Bronchial epithelial cell (primary cell): ENCODE data around the gene UNK. TPM values are rescaled to one million over a fixed set of nuclear protein-coding genes. Genes with fewer than 3 reads are reported as not detected.
A peak's percentile ranks its signal among the peaks of the same experiment; 100 is the strongest.

Experiments
- DNase-seq: peaks from one replicate; pipeline ENCODE4 v3.0.0-alpha.2; 2010; ENCODE audit warnings: low read depth
- FAIRE-seq: peaks from 2 replicates; lab custom pipeline; 2011; peaks lifted over from hg19 to GRCh38; lab: Jason Lieb, UNC
- H3K27me3 ChIP-seq: 2 replicates; pipeline ENCODE4 v1.5.1; 2011; ENCODE audit warnings: low read length; ENCODE audit not compliant: control insufficient read depth, insufficient read depth
- H3K36me3 ChIP-seq: 2 replicates; pipeline ENCODE4 v1.5.1; 2011; ENCODE audit warnings: low read length; ENCODE audit not compliant: control insufficient read depth, insufficient read depth
- H3K4me3 ChIP-seq: 2 replicates; pipeline ENCODE4 v1.5.1; 2011; ENCODE audit warnings: mild to moderate bottlenecking, low read depth, low read length, control low read depth
- CTCF ChIP-seq: IDR thresholded peaks from 2 replicates; pipeline ENCODE4 v1.5.1; 2011; ENCODE audit warnings: mild to moderate bottlenecking, moderate library complexity, low read length, control low read depth, inconsistent platforms; ENCODE audit not compliant: insufficient read depth, severe bottlenecking
- total RNA-seq: library from RNA; depleted of rRNA; stranded (reverse); fragments of >200 nt; gene quantifications from 2 replicates; pipeline ENCODE4 v1.2.1, GENCODE V29; 2014

The UNK gene
- total RNA-seq, 1 donor from 2014 or later, result 10.8 TPM

- no peak for TF ChIP-seq CTCF
- no peak for DNase-seq
- Histone ChIP-seq H3K36me3 (no peaks in the 10 kb centered on the region), H3K4me3 (no peak overlapping the region), H3K27me3 (no peaks in the 10 kb centered on the region)
- FAIRE-seq, result no peak
Measured at GRCh38 chr17:75765981-75766380, 18.6 kb upstream of the UNK start.

- no peak for TF ChIP-seq CTCF
- H3K27me3 ChIP-seq, result no peaks in the 10 kb centered on the region
- no peak for DNase-seq
- no peak overlapping the region for H3K4me3 ChIP-seq
- H3K36me3 ChIP-seq, result no peaks in the 10 kb centered on the region
- no peak for FAIRE-seq
Measured at GRCh38 chr17:75767881-75768280, 16.7 kb upstream of the UNK start.

GRCh38 chr17:75769536-75769935, 15.1 kb upstream of the UNK start:
- no peak for TF ChIP-seq CTCF
- no peak for FAIRE-seq
- no peak overlapping the region for H3K4me3 ChIP-seq
- H3K36me3 ChIP-seq, result no peaks in the 10 kb centered on the region
- no peak for DNase-seq
- H3K27me3 ChIP-seq, result no peaks in the 10 kb centered on the region

GRCh38 chr17:75771334-75772281, 13.0 kb upstream of the UNK start:
- DNase-seq, result peak; percentile 42
- no peak overlapping the region for H3K4me3 ChIP-seq
- no peaks in the 10 kb centered on the region for H3K36me3 ChIP-seq
- FAIRE-seq, result no peak
- peak; percentile 37 for TF ChIP-seq CTCF
- no peaks in the 10 kb centered on the region for H3K27me3 ChIP-seq

- Histone ChIP-seq H3K27me3 (no peaks in the 10 kb centered on the region), H3K4me3 (no peak overlapping the region), H3K36me3 (no peaks in the 10 kb centered on the region)
- DNase-seq (no peak), FAIRE-seq (no peak)
- TF ChIP-seq CTCF, result no peak
Measured at GRCh38 chr17:75773121-75773807, 11.3 kb upstream of the UNK start.
